Large intestine (tissue), 12 donors: ENCODE results near the gene C4orf46. TPM values are rescaled to one million over a fixed set of nuclear protein-coding genes. Genes with fewer than 3 reads are reported as not detected.
A peak's percentile ranks its signal among the peaks of the same experiment; 100 is the strongest.
"Not testable (repeated sequence)": the region's sequence is repeated elsewhere in the genome, so short reads cannot be mapped to it uniquely, and the experiment has no call there.

Experiments used
- DNase-seq, 2 donors: peaks; one replicate each; pipeline versions ENCODE4 v3.0.0 to v3.0.0-alpha.2; 2013
- H3K27ac ChIP-seq: one replicate; pipeline ENCODE4 v1.5.1; 2013; ENCODE audit warnings: low read length
- H3K27me3 ChIP-seq: 2 replicates; pipeline ENCODE4 v1.6.1; 2013; ENCODE audit warnings: low read length; ENCODE audit not compliant: control insufficient read depth, insufficient read depth
- H3K36me3 ChIP-seq: 2 replicates; pipeline ENCODE4 v1.6.1; 2013; ENCODE audit warnings: low read length; ENCODE audit not compliant: control insufficient read depth, insufficient read depth
- H3K4me1 ChIP-seq: one replicate; pipeline ENCODE4 v1.6.1; 2013; ENCODE audit warnings: low read length; ENCODE audit not compliant: control insufficient read depth, insufficient read depth
- H3K4me3 ChIP-seq: one replicate; pipeline ENCODE4 v1.5.1; 2013; ENCODE audit warnings: low read length
- H3K9me3 ChIP-seq: one replicate; pipeline ENCODE4 v1.6.1; 2013; ENCODE audit warnings: mild to moderate bottlenecking, low read depth, low read length, moderate library complexity; ENCODE audit not compliant: control insufficient read depth
- WGBS: methylation state at CpG from one replicate; pipeline ENCODE4 v1.1.5; 2013; ENCODE audit warnings: low lambda C conversion rate; ENCODE audit not compliant: insufficient coverage; 5-methylcytosine and 5-hydroxymethylcytosine counted together
- long read RNA-seq, 11 donors: transcript quantifications; one replicate each; lab custom pipeline, GENCODE V29; 2026
- polyA plus RNA-seq: library from polyadenylated mRNA; unstranded; fragments of 120-200 nt; gene quantifications from one replicate; pipeline ENCODE4 v1.2.1, GENCODE V29; 2013

C4orf46 gene
- polyA plus RNA-seq, result 10.4 TPM
- long read RNA-seq, donor 1, partial matches to known transcripts, result 12 of 23 reads
- long read RNA-seq, donor 1, other reads (novel, unspliced or antisense), result 7 of 23 reads
- long read RNA-seq, donor 2, transcript C4orf46-201 (2 exons, 3,521 nt), result major isoform, 8 of 10 reads
- long read RNA-seq, donor 2, partial matches to known transcripts, result 0 of 10 reads
- long read RNA-seq, donor 2, other reads (novel, unspliced or antisense), result 0 of 10 reads
- long read RNA-seq, donor 3, transcript C4orf46-201 (2 exons, 3,521 nt), result major isoform, 8 of 13 reads
- long read RNA-seq, donor 3, transcript C4orf46-203 (2 exons, 1,103 nt), result minor isoform, 5 of 13 reads
- long read RNA-seq, donor 3, partial matches to known transcripts, result 0 of 13 reads
- long read RNA-seq, donor 3, other reads (novel, unspliced or antisense), result 0 of 13 reads
- long read RNA-seq, donor 4, partial matches to known transcripts, result 0 of 2 reads
- long read RNA-seq, donor 4, other reads (novel, unspliced or antisense), result 0 of 2 reads
- long read RNA-seq, donor 5, partial matches to known transcripts, result 0 of 1 reads
- long read RNA-seq, donor 5, other reads (novel, unspliced or antisense), result 0 of 1 reads
- long read RNA-seq, donor 6, transcript C4orf46-201 (2 exons, 3,521 nt), result major isoform, 5 of 35 reads
- long read RNA-seq, donor 6, partial matches to known transcripts, result 21 of 35 reads
- long read RNA-seq, donor 6, other reads (novel, unspliced or antisense), result 8 of 35 reads
- long read RNA-seq, donor 7, partial matches to known transcripts, result 19 of 23 reads
- long read RNA-seq, donor 7, other reads (novel, unspliced or antisense), result 0 of 23 reads
- long read RNA-seq, donor 8, transcript C4orf46-201 (2 exons, 3,521 nt), result major isoform, 10 of 12 reads
- long read RNA-seq, donor 8, partial matches to known transcripts, result 0 of 12 reads
- long read RNA-seq, donor 8, other reads (novel, unspliced or antisense), result 0 of 12 reads
- long read RNA-seq, donor 9, transcript C4orf46-201 (2 exons, 3,521 nt), result major isoform, 7 of 11 reads
- long read RNA-seq, donor 9, partial matches to known transcripts, result 0 of 11 reads
- long read RNA-seq, donor 9, other reads (novel, unspliced or antisense), result 0 of 11 reads
- long read RNA-seq, donor 10, partial matches to known transcripts, result 38 of 53 reads
- long read RNA-seq, donor 10, other reads (novel, unspliced or antisense), result 10 of 53 reads
- long read RNA-seq, donor 11, partial matches to known transcripts, result 19 of 33 reads
- long read RNA-seq, donor 11, other reads (novel, unspliced or antisense), result 10 of 33 reads

DNA sequence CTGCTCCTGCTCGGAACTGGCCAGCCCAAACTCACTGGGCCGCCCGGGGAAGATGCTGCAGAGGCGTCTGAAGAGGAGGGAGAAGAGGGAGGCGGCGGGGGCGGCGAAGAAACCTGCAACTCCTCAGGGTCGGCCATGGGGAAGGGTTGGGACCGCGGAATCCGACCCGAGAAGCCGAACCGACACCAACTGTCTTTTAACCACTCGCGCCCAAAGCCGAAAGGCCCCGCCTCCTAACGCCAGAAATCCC, at the start of gene C4orf46:
TSS of gene C4orf46 (minus strand) at position 223 of the 250 bp plus-strand sequence. CDS start at position 137, 86 bp downstream.
- H3K4me1 ChIP-seq, result peaks cover 6% of the 10 kb centered on the region
- no peaks in the 10 kb centered on the region for H3K9me3 ChIP-seq
- H3K27ac ChIP-seq, result peak within 1 kb of the TSS; percentile 96
- H3K27me3 ChIP-seq, result no peaks in the 10 kb centered on the region
- peak within 1 kb of the TSS; percentile 92 for H3K4me3 ChIP-seq
- no peak for DNase-seq
- peaks cover 2% of the 10 kb centered on the region for H3K36me3 ChIP-seq
- no CpG with 5 or more reads among the region's 20 CpGs for WGBS

DNA sequence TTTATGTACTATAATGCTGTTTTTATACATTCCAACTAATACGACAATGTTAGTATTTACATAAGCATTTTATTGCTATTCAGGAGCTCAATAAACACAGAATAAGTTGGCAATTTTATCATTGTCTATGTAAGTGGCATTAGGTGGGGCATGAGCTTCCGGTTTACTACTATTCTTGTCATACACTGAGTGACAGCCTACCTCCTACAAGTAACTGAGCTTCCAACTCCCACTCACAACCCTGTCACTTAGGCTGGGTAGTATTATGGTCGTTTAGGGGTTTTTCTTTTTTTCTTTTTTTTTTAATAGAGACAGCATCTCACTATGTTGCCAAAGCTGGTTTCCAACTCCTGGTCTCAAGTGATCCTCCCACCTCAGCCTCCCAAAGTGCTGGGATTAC, 44.1 kb upstream of the C4orf46 start:
- Histone ChIP-seq H3K27me3 (no peaks in the 10 kb centered on the region), H3K9me3 (no peaks in the 10 kb centered on the region), H3K4me1 (no peaks in the 10 kb centered on the region), H3K27ac (no peak overlapping the region), H3K4me3 (no peak overlapping the region), H3K36me3 (peaks cover 72% of the 10 kb centered on the region)
- DNase-seq, result no peak
- 76% methylated on average over 2 of the region's 3 CpGs for WGBS

DNA sequence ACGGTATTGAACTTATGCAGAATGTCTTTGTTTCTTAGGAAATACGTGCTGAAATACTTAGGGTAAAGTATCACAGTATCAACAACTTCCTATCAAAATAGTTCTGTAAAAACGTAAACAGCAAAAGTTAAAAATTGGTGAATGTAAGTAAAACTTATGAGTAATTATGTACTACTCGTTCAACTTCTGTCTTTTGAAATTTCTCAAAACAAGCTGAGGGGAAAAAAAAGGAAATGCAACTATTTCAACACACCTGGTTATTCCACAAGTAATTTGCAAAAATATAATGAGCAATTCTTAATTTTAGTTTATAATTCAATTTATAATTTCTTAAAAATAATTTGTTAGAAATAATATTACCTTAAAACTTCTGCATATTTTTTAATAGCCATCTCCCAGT, 43.2 kb upstream of the C4orf46 start:
- H3K9me3 ChIP-seq, result no peaks in the 10 kb centered on the region
- DNase-seq, result no peak
- peaks cover 78% of the 10 kb centered on the region for H3K36me3 ChIP-seq
- WGBS, result 98% methylated on average over 3 of the region's 4 CpGs
- no peaks in the 10 kb centered on the region for H3K4me1 ChIP-seq
- H3K27me3 ChIP-seq, result no peaks in the 10 kb centered on the region
- no peak overlapping the region for H3K4me3 ChIP-seq
- no peak overlapping the region for H3K27ac ChIP-seq

DNA sequence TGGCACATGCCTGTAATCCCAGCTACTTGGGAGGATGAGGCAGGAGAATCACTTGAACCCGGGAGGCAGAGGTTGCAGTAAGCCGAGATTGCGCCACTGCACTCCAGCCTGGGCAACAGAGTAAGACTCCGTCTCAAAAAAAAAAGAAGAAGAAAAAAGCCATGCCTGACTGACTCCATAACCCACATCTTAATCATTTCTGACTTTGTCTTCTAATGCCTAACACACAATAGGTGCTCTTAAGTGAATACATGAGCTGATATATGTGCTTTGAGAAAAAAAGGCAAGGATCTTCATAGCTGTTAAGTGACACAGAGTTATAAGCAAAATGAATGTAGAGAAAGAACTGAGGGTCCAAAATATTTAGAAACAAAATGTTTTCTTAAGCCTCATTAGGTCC, 40.9 kb upstream of the C4orf46 start:
- H3K4me1 ChIP-seq, H3K27ac ChIP-seq, H3K4me3 ChIP-seq, DNase-seq, H3K9me3 ChIP-seq, H3K27me3 ChIP-seq: not testable (repeated sequence)
- no CpG with 5 or more reads among the region's 4 CpGs for WGBS
- peaks cover 68% of the 10 kb centered on the region for H3K36me3 ChIP-seq

DNA sequence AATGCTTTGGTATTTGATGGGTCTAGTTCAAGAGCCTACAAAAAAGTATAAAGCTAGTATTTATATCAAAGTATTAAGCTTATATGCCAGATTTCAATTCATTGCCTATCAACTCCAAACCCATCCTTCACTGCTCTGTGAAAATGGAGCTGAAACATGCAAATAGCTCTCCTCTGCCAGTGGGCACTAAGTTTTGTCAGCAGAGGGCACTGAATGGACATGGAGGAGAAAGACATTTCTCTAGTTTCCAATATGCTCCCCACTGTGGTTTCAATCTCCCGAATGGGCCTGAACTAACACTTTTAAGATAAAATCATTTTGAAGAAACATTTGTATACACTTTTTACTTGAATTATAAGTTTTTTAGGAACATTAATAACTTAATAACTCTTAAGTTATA, 39.1 kb upstream of the C4orf46 start:
- H3K27me3 ChIP-seq, result no peaks in the 10 kb centered on the region
- no peak for DNase-seq
- H3K36me3 ChIP-seq, result peaks cover 64% of the 10 kb centered on the region
- H3K9me3 ChIP-seq, result no peaks in the 10 kb centered on the region
- H3K4me3 ChIP-seq, result no peak overlapping the region
- H3K4me1 ChIP-seq, result no peaks in the 10 kb centered on the region
- H3K27ac ChIP-seq, result no peak overlapping the region
- 100% methylated on average over 1 of the region's 1 CpG for WGBS

DNA sequence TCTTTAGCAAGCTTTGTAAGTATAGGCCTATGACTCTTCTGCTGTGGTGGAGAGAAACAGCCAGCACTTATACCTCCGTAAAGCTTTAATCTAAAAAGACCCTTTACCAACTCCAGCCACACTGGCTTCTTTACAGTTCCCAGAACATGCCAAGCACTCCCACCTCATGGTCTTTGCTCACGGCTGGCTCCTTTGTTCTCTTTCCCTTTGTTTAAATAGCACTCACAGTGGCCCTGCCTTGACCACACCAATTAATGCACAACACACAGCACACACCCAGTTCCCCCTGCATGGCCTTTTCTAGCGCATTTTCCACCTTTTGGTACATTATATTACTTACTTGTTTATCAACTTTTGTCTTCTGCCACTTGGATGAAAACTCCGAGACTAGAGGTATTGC, 32.6 kb upstream of the C4orf46 start:
- Histone ChIP-seq H3K27ac (no peak overlapping the region), H3K9me3 (no peaks in the 10 kb centered on the region), H3K4me1 (no peaks in the 10 kb centered on the region), H3K36me3 (peaks cover 32% of the 10 kb centered on the region), H3K4me3 (no peak overlapping the region), H3K27me3 (no peaks in the 10 kb centered on the region)
- no peak for DNase-seq
- no CpG with 5 or more reads among the region's 4 CpGs for WGBS

DNA sequence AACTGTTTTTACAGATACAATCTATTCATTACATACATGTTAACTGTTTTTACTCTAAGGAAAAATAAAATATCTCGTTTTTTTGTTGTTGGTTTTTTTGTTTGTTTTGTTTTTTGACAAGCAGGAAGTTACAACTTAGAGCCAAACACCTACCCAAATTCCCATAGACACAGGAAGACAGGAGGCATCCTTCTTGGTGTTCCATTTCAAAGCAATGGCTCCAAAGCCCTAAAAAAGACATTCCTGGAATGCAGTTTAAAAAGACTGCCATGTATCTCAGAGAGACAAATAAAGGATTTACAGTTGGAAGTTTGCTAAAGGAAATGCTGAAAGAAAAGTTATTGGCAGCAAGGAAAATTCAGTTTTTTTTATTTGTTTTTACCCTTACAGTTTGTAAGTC, 17.1 kb upstream of the C4orf46 start:
- Histone ChIP-seq H3K27ac (no peak overlapping the region), H3K4me1 (no peaks in the 10 kb centered on the region), H3K36me3 (peaks cover 18% of the 10 kb centered on the region), H3K4me3 (no peak overlapping the region), H3K27me3 (no peaks in the 10 kb centered on the region), H3K9me3 (no peaks in the 10 kb centered on the region)
- no CpG with 5 or more reads among the region's 1 CpG for WGBS
- DNase-seq, result no peak

DNA sequence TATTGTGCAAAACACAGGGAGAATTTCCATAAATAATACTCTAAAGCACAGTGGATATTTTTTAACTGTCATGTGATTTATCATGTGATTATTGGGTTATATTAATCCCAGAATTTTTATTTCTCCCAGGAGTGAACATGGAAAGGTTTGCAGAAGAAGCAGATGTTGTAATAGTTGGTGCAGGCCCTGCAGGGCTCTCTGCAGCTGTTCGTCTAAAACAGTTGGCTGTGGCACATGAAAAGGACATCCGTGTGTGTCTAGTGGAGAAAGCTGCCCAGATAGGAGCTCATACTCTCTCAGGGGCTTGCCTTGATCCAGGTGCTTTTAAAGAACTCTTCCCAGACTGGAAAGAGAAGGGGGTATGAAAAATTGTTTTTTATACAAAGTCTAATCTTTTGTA, 10.4 kb upstream of the C4orf46 start:
- DNase-seq, result no peak
- no peaks in the 10 kb centered on the region for H3K9me3 ChIP-seq
- no peaks in the 10 kb centered on the region for H3K27me3 ChIP-seq
- no CpG with 5 or more reads among the region's 2 CpGs for WGBS
- no peaks in the 10 kb centered on the region for H3K4me1 ChIP-seq
- no peak overlapping the region for H3K4me3 ChIP-seq
- H3K27ac ChIP-seq, result no peak overlapping the region
- H3K36me3 ChIP-seq, result peaks cover 9% of the 10 kb centered on the region

DNA sequence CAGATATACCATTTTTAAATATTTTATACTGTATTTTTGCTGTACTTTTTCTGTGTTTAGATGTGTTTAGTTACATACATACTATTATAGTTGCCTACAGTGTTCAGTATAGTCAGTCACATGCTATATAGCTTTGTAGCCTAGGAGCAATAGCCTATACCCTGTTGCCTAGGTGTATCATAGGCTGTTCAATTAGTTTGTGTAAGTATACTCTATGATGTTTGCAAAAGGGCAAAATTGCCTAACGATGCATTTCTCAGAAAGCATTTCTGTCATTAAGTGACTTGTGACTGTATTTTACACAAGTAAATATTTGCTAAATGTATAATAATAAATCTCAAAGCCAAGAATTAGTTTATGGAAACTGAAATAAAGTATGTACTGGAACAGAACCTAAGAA, 9.9 kb upstream of the C4orf46 start:
- Histone ChIP-seq H3K27me3 (no peaks in the 10 kb centered on the region), H3K9me3 (no peaks in the 10 kb centered on the region), H3K27ac (no peak overlapping the region), H3K4me3 (no peak overlapping the region), H3K4me1 (no peaks in the 10 kb centered on the region), H3K36me3 (peaks cover 7% of the 10 kb centered on the region)
- no peak for DNase-seq
- no CpG with 5 or more reads among the region's 1 CpG for WGBS

DNA sequence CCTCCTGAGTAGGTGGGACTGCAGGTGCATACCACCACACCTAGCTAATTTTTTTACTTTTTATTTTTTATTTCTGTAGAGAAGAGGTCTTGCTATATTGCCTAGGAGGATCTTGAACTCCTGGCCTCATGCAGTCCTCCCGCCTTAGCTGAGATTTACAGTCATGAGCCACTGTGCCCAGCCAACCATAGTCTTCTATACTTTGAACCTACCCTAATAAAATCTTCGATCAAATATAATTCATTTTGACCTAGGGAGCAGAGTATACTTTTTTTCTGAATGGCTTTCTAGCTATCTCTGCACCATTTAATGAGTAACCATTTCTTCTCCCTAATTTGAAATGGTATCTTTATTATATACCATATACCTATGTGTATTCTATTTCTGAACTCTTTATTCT, 7.1 kb upstream of the C4orf46 start:
- no peak overlapping the region for H3K27ac ChIP-seq
- H3K4me1 ChIP-seq, result no peaks in the 10 kb centered on the region
- no peaks in the 10 kb centered on the region for H3K27me3 ChIP-seq
- no peak overlapping the region for H3K4me3 ChIP-seq
- no peaks in the 10 kb centered on the region for H3K9me3 ChIP-seq
- no peaks in the 10 kb centered on the region for H3K36me3 ChIP-seq
- WGBS, result 57% methylated on average over 1 of the region's 2 CpGs
- no peak for DNase-seq
